Left forelimb (tissue), 1 donor: ENCODE results near the gene ABCA4.
"Not testable (repeated sequence)": the region's sequence is repeated elsewhere in the genome, so short reads cannot be mapped to it uniquely, and the experiment has no call there.

Experiments used
- DNase-seq: peaks from one replicate; pipeline ENCODE4 v3.0.0-alpha.2; 2018; ENCODE audit warnings: low spot score

Gene ABCA4

GRCh38 chr1:94120991-94121390 lies at the start of gene ABCA4:
TSS of gene ABCA4 (minus strand) at chr1:94121148. CDS start at chr1:94121045, 103 bp downstream.
- peak; percentile 6 for DNase-seq

DNA sequence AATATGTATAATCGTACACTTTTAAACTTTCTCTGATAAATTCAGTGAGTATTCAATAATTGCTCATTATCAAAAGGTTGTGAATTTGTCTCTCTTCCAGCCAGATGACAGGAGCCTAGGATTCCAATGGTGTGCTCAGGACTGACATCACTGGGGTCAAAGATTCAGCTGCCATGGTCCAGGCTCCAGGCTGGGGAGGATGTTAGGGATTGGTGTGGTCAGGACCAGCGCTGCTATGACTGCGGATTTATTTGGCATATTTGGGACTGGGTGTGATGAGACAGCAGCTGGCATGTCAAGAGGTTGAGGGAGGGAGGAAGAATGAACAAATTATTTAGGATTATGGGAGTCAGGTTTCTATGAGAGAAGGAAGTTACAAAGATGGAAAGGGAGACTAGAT lies 48.2 kb upstream of the ABCA4 start:
- DNase-seq = no peak

DNA sequence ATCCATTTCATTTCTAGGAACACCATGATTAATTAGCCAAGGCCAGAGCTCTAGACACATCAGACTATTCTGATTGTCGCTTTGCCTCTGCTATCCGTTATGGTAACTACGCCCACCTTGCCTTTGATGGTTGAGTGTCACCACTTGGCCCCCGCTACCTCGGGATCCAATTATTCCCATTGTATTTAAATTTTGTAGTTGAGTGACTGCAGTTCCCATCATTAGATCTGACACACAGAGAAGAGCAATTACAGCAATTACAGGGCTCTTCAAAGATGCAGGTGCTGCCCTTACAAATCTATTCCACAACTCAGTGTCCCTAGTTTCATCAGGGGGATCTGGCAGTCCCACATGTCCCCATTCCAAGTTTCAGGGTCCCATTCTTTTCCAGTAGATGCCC lies 44.9 kb upstream of the ABCA4 start:
- no peak for DNase-seq

DNA sequence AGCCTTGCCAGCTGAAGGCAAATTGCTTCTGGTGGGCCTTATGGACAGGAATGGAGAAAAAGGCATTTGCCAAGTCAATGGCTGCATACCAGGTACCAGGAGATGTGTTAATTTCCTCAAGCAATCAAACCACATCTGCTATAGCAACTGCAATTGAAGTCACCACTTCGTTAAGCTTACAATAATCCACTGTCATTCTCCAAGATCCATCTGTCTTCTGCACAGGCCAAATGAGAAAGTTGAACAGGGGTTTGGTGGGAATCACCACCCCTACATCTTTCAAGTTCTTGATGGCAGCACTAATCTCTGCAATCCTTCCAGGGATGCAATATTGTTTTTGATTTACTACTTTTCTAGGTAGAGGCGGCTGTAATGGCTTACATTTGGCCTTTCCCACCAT lies 43.9 kb upstream of the ABCA4 start:
- not testable (repeated sequence) for DNase-seq

GRCh38 chr1:94164121-94164520 lies 43.2 kb upstream of the ABCA4 start:
- DNase-seq = not testable (repeated sequence)

DNA sequence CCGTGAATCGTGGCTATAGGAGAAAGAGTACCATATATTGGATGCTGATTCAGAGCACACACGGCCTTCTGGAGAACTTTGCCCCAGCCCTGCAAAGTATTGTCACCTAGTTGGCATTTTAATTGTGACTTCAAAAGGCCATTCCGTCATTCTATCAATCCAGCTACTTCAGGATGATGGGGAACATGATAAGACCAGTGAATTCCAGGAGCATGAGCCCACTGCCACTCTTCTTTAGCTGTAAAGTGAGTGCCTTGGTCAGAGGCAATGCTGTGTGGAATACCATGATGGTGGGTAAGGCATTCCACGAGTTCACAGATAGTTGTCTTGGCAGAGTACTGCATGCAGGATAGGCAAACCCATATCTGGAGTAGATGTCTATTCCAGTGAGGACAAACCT lies 42.3 kb upstream of the ABCA4 start:
- DNase-seq = not testable (repeated sequence)

- no peak for DNase-seq
These were observed 39.9 kb upstream of the ABCA4 start for GRCh38 chr1:94160811-94161210.

DNA sequence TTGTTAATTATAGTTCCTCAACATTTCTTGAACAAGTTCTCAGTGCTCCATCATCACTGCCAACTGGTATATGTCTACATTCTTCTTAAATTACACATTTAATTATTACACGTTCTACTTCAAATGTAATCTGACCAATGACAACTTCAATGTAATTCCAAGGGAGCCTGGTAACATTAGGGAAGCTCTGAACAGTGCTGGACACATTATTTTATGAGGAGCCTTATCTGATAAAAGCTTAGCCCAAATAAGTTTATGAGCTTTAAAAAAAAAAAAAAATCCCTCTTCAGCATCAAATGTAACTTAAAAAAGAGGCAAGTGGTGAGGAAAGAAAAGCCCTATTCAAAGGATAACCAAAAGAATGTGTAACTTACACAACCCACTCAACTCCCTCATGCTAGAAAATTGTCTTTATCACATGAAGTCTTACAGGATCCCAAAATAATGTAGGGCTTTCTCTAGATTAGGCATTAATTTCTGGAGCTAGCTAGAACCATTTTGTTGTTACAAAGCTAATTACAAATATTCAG lies 35.2 kb upstream of the ABCA4 start:
- no peak for DNase-seq

GRCh38 chr1:94154989-94155388 lies 34.0 kb upstream of the ABCA4 start:
- no peak for DNase-seq

GRCh38 chr1:94153133-94153532 lies 32.2 kb upstream of the ABCA4 start:
- no peak for DNase-seq

GRCh38 chr1:94149166-94149565 lies 28.2 kb upstream of the ABCA4 start:
- DNase-seq = not testable (repeated sequence)

- no peak for DNase-seq
These were observed 25.3 kb upstream of the ABCA4 start for GRCh38 chr1:94146273-94146672.

- no peak for DNase-seq
These were observed 23.9 kb upstream of the ABCA4 start for GRCh38 chr1:94144836-94145235.

- DNase-seq = no peak
These were observed 22.8 kb upstream of the ABCA4 start for GRCh38 chr1:94143809-94144176.

GRCh38 chr1:94143173-94143808 lies 22.3 kb upstream of the ABCA4 start:
- no peak for DNase-seq

GRCh38 chr1:94142583-94142982 lies 21.6 kb upstream of the ABCA4 start:
- no peak for DNase-seq

DNA sequence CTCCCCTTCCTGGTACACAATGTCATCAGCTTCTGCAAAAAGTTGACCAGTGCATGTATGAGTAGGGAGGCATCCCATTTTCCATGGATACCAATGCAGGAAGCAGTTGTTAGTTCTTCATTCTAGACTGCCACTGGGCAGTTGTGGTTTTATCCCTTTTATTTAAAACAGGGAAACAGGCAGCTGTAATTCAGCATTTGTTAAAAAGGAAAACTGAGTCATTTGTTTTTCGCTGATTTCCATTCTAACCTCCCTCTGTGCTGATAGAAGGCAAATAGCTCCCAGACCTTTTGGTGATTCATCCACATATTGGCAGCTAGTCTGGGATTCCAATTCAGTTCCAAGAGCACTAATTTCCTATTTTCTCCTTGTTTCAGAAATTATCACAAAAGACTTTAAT lies 21.1 kb upstream of the ABCA4 start:
- DNase-seq = no peak

DNA sequence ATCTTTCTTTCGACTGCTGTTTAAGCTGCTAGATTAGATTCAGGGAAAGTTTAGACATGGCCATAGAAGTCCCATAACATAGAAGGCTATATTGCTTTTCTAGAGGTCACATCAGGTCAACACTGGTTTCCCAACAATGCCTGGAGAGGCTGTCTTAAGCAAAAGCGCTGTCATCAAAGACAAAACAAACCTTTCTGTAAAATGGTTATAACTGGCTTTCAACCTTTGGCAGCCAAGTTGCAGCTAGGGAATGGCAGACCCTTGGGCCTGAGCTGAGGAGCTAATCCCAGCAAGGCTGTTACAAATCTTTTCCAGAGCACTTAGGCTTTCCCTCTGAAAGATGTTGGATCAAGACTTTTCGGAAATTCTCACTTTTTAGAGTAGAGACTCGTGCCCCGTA lies 11.2 kb upstream of the ABCA4 start:
- no peak for DNase-seq

DNA sequence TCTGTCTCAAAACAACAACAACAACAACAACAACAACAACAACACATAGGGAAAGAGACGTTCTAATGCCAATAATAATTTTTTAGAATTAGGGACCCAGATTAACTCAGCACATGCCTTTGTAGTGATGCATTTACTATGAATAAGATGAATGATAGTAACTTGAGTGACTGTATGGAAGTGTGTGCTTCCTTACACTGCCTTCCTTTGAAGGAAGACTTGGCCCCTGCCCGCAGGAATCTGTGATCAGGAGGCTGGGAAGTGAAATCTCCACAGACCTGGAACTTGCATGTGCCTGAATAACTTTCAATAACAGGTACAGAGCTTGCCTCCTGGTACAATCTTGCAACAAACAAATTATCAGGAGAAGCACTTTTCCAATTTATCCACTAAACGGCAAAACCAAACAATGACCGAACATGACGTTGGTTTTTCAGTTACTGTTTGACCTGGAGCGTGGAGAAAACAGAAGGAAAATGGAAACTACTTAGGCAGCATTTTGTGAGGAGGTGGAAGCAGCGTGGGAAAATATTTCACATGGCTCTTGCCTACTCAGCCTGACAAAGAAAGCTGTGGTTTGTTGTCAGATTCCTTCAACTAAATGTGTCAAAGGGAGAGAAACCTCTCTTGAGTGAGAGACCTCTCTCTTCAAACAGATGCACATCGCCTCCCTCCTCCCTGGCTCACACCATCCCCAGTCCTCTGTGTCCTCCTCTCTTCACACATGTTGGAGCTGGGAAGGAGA lies 10.1 kb upstream of the ABCA4 start:
- DNase-seq = no peak

- no peak for DNase-seq
These were observed 5.7 kb upstream of the ABCA4 start for GRCh38 chr1:94126651-94127050.

- DNase-seq = no peak
These were observed 4.9 kb upstream of the ABCA4 start for GRCh38 chr1:94125551-94126514.

GRCh38 chr1:94124538-94124937 lies 3.6 kb upstream of the ABCA4 start:
- DNase-seq = no peak
